Measurements from ENCODE around the gene ITGBL1. TPM values are rescaled to one million over a fixed set of nuclear protein-coding genes. Genes with fewer than 3 reads are reported as not detected.

ITGBL1 gene
- total and polyA plus RNA-seq, 5 experiments from 2014 or later = not detected

- H3K9me3 Mint-ChIP-seq = peaks cover 0 to 10% (median 2%) of the 10 kb centered on the region in 9 donors
- ATAC-seq (no peak), DNase-seq (no peak)
- H3K4me3 Mint-ChIP-seq = no peak overlapping the region
- POLR2A ChIA-PET = no interaction called here
- H3K4me1 Mint-ChIP-seq = peaks cover 0 to 2% (median 0%) of the 10 kb centered on the region in 4 donors
- peaks cover 0 to 4% (median 0%) of the 10 kb centered on the region in 5 donors for H3K27me3 Mint-ChIP-seq
- peaks cover 0 to 5% (median 0%) of the 10 kb centered on the region in 3 donors for H3K36me3 Mint-ChIP-seq
- no peak overlapping the region for H3K27ac Mint-ChIP-seq
Measured at GRCh38 chr13:101673360-101674105, 221.1 kb downstream of the ITGBL1 start.

GRCh38 chr13:101681834-101682233, 229.4 kb downstream of the ITGBL1 start:
- H3K4me3 Mint-ChIP-seq = no peak overlapping the region
- peaks cover 0 to 2% (median 0%) of the 10 kb centered on the region in 9 donors for H3K9me3 Mint-ChIP-seq
- H3K27me3 Mint-ChIP-seq = peaks cover 4 to 29% (median 6%) of the 10 kb centered on the region in 5 donors
- POLR2A ChIA-PET = no interaction called here
- H3K27ac Mint-ChIP-seq = peak overlapping the region in 1 of 10 donors; percentile 24
- H3K36me3 Mint-ChIP-seq = no peaks in the 10 kb centered on the region
- no peak for ATAC-seq
- no peaks in the 10 kb centered on the region for H3K4me1 Mint-ChIP-seq
- DNase-seq = no peak

GRCh38 chr13:101686003-101686402, 233.5 kb downstream of the ITGBL1 start:
- POLR2A ChIA-PET = no interaction called here
- H3K27ac Mint-ChIP-seq = no peak overlapping the region
- DNase-seq (no peak), ATAC-seq (no peak)
- peaks cover 0 to 2% (median 0%) of the 10 kb centered on the region in 9 donors for H3K9me3 Mint-ChIP-seq
- H3K36me3 Mint-ChIP-seq = no peaks in the 10 kb centered on the region
- H3K4me1 Mint-ChIP-seq = no peaks in the 10 kb centered on the region
- H3K27me3 Mint-ChIP-seq = peaks cover 5 to 39% (median 10%) of the 10 kb centered on the region in 5 donors
- no peak overlapping the region for H3K4me3 Mint-ChIP-seq

GRCh38 chr13:101690871-101691270, 238.4 kb downstream of the ITGBL1 start:
- Mint-ChIP-seq H3K4me1 (no peaks in the 10 kb centered on the region), H3K27me3 (peaks cover 6 to 11% (median 7%) of the 10 kb centered on the region in 5 donors), H3K4me3 (no peak overlapping the region), H3K9me3 (no peaks in the 10 kb centered on the region), H3K36me3 (no peaks in the 10 kb centered on the region), H3K27ac (no peak overlapping the region)
- DNase-seq (no peak), ATAC-seq (no peak)
- POLR2A ChIA-PET = interaction anchor here (0.6 kb wide), 1 partner anchor 122 kb away, joined by 4 read pairs; no protein-coding TSS in a partner anchor

- Mint-ChIP-seq H3K4me1 (no peaks in the 10 kb centered on the region), H3K4me3 (no peak overlapping the region), H3K36me3 (no peaks in the 10 kb centered on the region), H3K27me3 (peaks cover 6 to 11% (median 7%) of the 10 kb centered on the region in 5 donors), H3K9me3 (no peaks in the 10 kb centered on the region), H3K27ac (no peak overlapping the region)
- POLR2A ChIA-PET = no interaction called here
- ATAC-seq (no peak), DNase-seq (no peak)
Measured at GRCh38 chr13:101691341-101691860, 238.9 kb downstream of the ITGBL1 start.

GRCh38 chr13:101695870-101696516, 243.5 kb downstream of the ITGBL1 start:
- H3K27ac Mint-ChIP-seq = no peak overlapping the region

GRCh38 chr13:101697745-101698144, 245.3 kb downstream of the ITGBL1 start:
- Mint-ChIP-seq H3K27ac (no peak overlapping the region), H3K9me3 (no peaks in the 10 kb centered on the region), H3K36me3 (no peaks in the 10 kb centered on the region), H3K27me3 (peaks cover 0 to 6% (median 0%) of the 10 kb centered on the region in 5 donors), H3K4me3 (no peak overlapping the region), H3K4me1 (no peaks in the 10 kb centered on the region)
- ATAC-seq (no peak), DNase-seq (no peak)
- POLR2A ChIA-PET = no interaction called here

More at GRCh38 chr13:101695870-101696516, 243.5 kb downstream of the ITGBL1 start:
- peaks cover 0 to 4% (median 0%) of the 10 kb centered on the region in 5 donors for H3K27me3 Mint-ChIP-seq
- no peaks in the 10 kb centered on the region for H3K36me3 Mint-ChIP-seq
- DNase-seq (no peak), ATAC-seq (no peak)
- H3K9me3 Mint-ChIP-seq = no peaks in the 10 kb centered on the region
- H3K4me1 Mint-ChIP-seq = no peaks in the 10 kb centered on the region
- H3K4me3 Mint-ChIP-seq = no peak overlapping the region
- POLR2A ChIA-PET = no interaction called here

- DNase-seq (no peak), ATAC-seq (no peak)
- Mint-ChIP-seq H3K27me3 (peaks cover 0 to 7% (median 0%) of the 10 kb centered on the region in 5 donors), H3K4me1 (no peaks in the 10 kb centered on the region), H3K9me3 (no peaks in the 10 kb centered on the region), H3K36me3 (no peaks in the 10 kb centered on the region), H3K4me3 (no peak overlapping the region), H3K27ac (no peak overlapping the region)
- POLR2A ChIA-PET = no interaction called here
Measured at GRCh38 chr13:101698400-101698799, 245.9 kb downstream of the ITGBL1 start.

GRCh38 chr13:101700598-101700997, 248.1 kb downstream of the ITGBL1 start:
- Mint-ChIP-seq H3K9me3 (no peaks in the 10 kb centered on the region), H3K4me1 (no peaks in the 10 kb centered on the region), H3K4me3 (no peak overlapping the region), H3K27ac (no peak overlapping the region), H3K27me3 (peaks cover 0 to 6% (median 3%) of the 10 kb centered on the region in 5 donors), H3K36me3 (no peaks in the 10 kb centered on the region)
- DNase-seq = no peak
- POLR2A ChIA-PET = no interaction called here
- ATAC-seq = no peak

GRCh38 chr13:101703081-101703480, 250.6 kb downstream of the ITGBL1 start:
- POLR2A ChIA-PET = no interaction called here
- ATAC-seq (no peak), DNase-seq (no peak)
- Mint-ChIP-seq H3K4me3 (no peak overlapping the region), H3K27me3 (peaks cover 0 to 6% (median 3%) of the 10 kb centered on the region in 5 donors), H3K27ac (no peak overlapping the region), H3K36me3 (no peaks in the 10 kb centered on the region), H3K9me3 (no peaks in the 10 kb centered on the region), H3K4me1 (peaks cover 5 to 12% (median 10%) of the 10 kb centered on the region in 4 donors)

GRCh38 chr13:101703838-101704237, 251.4 kb downstream of the ITGBL1 start:
- H3K4me1 Mint-ChIP-seq = peaks cover 5 to 12% (median 10%) of the 10 kb centered on the region in 4 donors
- H3K27ac Mint-ChIP-seq = no peak overlapping the region
- DNase-seq = no peak
- H3K36me3 Mint-ChIP-seq = no peaks in the 10 kb centered on the region
- POLR2A ChIA-PET = no interaction called here
- no peak for ATAC-seq
- no peaks in the 10 kb centered on the region for H3K9me3 Mint-ChIP-seq
- peaks cover 0 to 10% (median 6%) of the 10 kb centered on the region in 5 donors for H3K27me3 Mint-ChIP-seq
- H3K4me3 Mint-ChIP-seq = no peak overlapping the region

GRCh38 chr13:101706651-101707050, 254.2 kb downstream of the ITGBL1 start:
- DNase-seq (peak in 2 of 10 donors; percentile 2 to 51), ATAC-seq (peak in 1 of 2 donors; percentile 36)
- peak overlapping the region in 4 of 10 donors; percentile 17 to 53 (median 40) for H3K4me3 Mint-ChIP-seq
- peaks cover 0 to 18% (median 12%) of the 10 kb centered on the region in 5 donors for H3K27me3 Mint-ChIP-seq
- H3K9me3 Mint-ChIP-seq = no peaks in the 10 kb centered on the region
- H3K27ac Mint-ChIP-seq = peak overlapping the region in 2 of 10 donors; percentile 21 to 32
- POLR2A ChIA-PET = no interaction called here
- no peaks in the 10 kb centered on the region for H3K36me3 Mint-ChIP-seq
- peaks cover 5 to 12% (median 10%) of the 10 kb centered on the region in 4 donors for H3K4me1 Mint-ChIP-seq

GRCh38 chr13:101707659-101708058, 255.2 kb downstream of the ITGBL1 start:
- POLR2A ChIA-PET = interaction anchor here (0.7 kb wide), 1 partner anchor 1063 kb away, joined by 3 read pairs; no protein-coding TSS in a partner anchor
- DNase-seq (no peak), ATAC-seq (no peak)
- Mint-ChIP-seq H3K4me1 (peaks cover 5 to 12% (median 10%) of the 10 kb centered on the region in 4 donors), H3K27me3 (peaks cover 0 to 18% (median 12%) of the 10 kb centered on the region in 5 donors), H3K27ac (no peak overlapping the region), H3K36me3 (no peaks in the 10 kb centered on the region), H3K4me3 (no peak overlapping the region), H3K9me3 (no peaks in the 10 kb centered on the region)

Data from naive thymus-derived CD8-positive, alpha-beta T cell (primary cell).